Dermis microvascular lymphatic vessel endothelial cell (primary cell): ENCODE data around the gene GEMIN4. TPM values are rescaled to one million over a fixed set of nuclear protein-coding genes. Genes with fewer than 3 reads are reported as not detected.
A peak's percentile ranks its signal among the peaks of the same experiment; 100 is the strongest.
"Not testable (repeated sequence)": the region's sequence is repeated elsewhere in the genome, so short reads cannot be mapped to it uniquely, and the experiment has no call there.

Experiments
- DNase-seq, 2 donors: peaks; one replicate each; pipeline versions ENCODE4 v3.0.0 to v3.0.0-alpha.2; 2010; ENCODE audit warnings: low read depth in 2 of 2
- total RNA-seq: library from RNA; depleted of rRNA; stranded (reverse); fragments of >200 nt; gene quantifications from 2 replicates; pipeline ENCODE4 v1.2.1, GENCODE V29; 2014

Gene GEMIN4
- total RNA-seq, 1 donor from 2014 or later = 8.6 TPM

DNA sequence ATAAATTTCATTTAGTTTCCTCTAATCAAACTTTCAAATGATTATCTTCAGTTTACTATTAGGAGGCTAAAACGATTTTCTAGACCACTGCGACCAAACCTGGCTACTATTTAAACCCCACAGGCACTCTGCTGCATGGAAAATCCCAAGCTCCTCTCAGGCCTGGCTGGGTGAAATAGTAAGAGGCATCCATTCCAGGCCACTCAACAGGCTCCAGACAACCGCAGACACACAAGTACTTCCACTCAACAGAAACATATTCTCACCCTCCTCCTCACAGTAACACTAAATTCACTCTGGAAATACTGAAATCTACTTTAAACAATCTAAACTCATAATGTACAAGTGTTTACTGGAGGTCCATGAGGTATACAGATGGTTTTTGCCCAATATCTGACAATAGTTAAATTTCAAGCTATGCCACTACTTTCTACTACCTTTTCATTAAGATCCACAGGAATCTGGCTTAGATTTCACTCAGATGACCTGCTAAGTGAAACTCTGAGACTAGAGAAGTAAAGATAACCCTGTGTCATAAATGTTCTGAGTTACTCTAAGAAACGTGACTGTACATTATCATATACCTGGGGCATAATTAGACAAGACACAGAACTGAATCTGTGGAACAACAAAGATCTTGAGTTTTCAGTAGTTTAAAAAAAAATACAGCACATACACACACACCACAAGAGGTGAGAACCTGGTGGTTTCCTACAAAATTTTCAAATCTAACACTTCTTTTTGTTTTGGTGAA, 47.8 kb downstream of the GEMIN4 start:
- no peak for DNase-seq

DNA sequence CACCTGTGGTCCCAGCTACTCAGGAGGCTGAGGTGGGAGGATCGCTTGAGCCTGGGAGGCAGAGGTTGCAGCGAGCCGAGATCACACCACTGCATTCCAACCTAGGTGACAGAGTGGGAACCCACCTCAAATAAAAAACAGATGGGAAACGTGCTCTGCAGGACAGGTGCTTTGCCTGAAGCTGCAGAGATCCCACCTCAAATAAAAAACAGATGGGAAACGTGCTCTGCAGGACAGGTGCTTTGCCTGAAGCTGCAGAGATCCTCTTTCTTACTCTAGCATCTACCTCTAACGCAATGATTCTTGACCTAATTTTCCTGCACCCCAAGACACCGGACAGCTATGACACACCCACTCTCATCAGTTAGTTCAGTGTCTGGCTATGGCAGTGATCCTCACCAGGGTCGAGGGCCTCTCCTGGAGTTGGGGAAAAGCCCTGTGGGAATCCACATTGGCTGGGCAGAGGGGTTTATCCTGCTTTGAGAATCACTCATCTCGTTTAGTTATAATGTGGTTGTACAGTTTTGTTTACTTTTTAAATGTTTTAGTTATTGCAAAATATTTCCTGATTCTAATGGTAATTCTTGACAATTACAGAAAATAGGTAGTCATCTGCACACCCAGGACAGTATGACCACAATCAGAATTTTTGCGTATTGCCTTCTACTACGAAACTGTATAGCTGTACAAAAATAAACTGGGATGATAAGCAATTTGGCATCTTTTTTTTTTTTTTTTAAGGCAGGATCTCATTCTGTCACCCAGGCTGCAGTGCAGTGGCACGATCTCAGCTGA, 48.8 kb downstream of the GEMIN4 start:
- DNase-seq = no peak

- DNase-seq = peak; percentile 32 to 55
Observed at GRCh38 chr17:700504-701094, 51.5 kb downstream of the GEMIN4 start.

DNA sequence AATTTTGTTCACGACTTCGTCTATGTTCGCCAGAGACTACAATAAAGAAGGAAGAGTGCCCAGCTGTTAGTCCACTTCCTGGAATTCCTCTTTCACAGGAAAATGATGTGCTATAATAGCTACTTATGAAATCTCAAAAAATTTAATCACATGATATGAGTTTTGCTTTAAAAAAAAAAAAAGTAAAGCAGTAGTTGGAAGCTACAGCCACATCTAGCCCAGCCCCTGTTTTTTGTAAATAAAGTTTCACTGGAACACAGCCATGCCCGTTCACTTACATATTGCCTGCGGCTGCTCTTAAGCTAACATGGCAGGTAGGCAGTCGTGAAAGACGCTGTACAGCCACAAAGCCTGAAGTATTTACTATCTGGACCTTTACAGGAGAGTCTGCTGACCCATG, 52.7 kb downstream of the GEMIN4 start:
- peak; percentile 58 to 63 for DNase-seq

DNA sequence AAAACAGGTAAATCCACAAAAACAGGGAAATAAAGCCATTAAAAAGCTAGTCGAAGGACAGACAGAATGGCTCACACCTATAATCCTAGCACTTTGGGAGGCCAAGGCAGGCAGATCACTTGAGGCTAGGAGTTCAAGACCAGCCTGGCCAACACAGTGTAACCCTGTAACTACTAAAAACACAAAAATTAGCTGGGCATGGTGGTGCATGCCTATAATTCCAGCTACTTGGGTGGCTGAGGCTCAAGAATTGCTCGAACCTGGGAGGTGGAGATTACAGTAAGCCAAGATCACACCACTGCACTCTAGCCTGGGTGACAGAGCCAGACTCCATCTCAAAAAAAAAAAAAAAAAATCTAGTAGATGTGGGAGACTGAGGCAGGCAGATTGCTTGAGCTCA, 54.0 kb downstream of the GEMIN4 start:
- DNase-seq = not testable (repeated sequence)

DNA sequence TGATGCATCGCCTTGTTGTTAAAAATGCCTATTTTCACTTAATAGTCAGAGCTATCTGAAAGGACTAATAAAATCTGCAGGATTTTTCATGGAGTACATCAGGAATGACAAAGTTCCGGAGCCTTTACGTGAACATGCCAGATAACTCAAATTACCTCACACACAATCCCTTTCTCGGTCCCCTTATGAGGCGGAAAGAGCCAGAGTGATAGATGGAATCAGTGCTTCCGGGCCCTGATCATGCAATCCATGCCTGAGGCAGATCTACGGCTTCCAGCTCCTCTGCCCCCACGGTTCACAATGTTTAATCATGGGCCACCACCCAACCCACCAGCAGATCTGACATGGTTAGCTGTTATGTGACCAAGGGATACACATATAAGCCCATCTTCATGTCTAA, 54.4 kb downstream of the GEMIN4 start:
- DNase-seq = no peak

DNA sequence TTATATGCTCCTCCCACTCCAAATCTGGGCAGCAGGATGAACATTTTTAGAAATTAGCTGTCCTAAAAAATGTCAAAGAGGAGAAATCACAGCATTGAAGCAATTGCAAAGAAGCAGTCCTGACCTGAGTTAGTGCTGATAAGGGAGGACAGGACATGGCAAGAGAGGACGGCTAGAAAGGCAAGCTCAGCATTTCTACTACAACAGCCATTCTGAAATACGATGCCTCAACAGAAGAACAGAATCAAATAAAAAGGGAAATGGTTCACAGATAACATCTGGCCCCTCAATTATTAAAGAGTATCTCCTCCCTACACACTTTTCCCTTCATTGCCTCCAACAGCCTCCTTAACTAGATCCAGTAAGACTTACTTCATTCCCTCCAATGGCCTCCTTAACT, 55.7 kb downstream of the GEMIN4 start:
- no peak for DNase-seq

Other genes starting within 250 kb of the GEMIN4 start
- gene VPS53, start 37.4 kb downstream of the GEMIN4 start, total RNA-seq = 8.0 and 12.4 TPM in 2 replicates
- 9.0 and 23.5 TPM in 2 replicates for gene TLCD3A, start 19.7 kb downstream of the GEMIN4 start, total RNA-seq
- gene GLOD4, start 30.0 kb upstream of the GEMIN4 start, total RNA-seq = 40.0 and 42.7 TPM in 2 replicates
- 11.9 and 12.5 TPM in 2 replicates for gene MRM3, start 30.1 kb upstream of the GEMIN4 start, total RNA-seq
- 91.7 and 163 TPM in 2 replicates for gene NXN, start 227.5 kb upstream of the GEMIN4 start, total RNA-seq
- gene TIMM22, start 244.9 kb upstream of the GEMIN4 start, total RNA-seq = 14.0 and 15.6 TPM in 2 replicates